Gastrocnemius medialis (tissue), 4 donors: ENCODE data around the gene ZNF333.

ENCODE experiments used
- CTCF ChIP-seq, 5 experiments: fragments of 450-650 bp in 3 of 5; fragments of 200-600 bp in 2 of 5; sonication (generic) in 2 of 5; IDR thresholded peaks in 4 of 5; conservative IDR thresholded peaks in 1 of 5; 1 replicate in 4 of 5; 2 replicates in 1 of 5; pipeline ENCODE4 v1.5.1; 2016 to 2019; ENCODE audit warnings: antibody characterized with exemption in 5 of 5, mild to moderate bottlenecking in 3 of 5, moderate library complexity in 3 of 5
- POLR2A ChIP-seq, 2 donors: fragments of 450-650 bp; IDR thresholded peaks; one replicate each; pipeline ENCODE4 v1.6.1; 2017; ENCODE audit warnings: antibody characterized with exemption in 2 of 2, mild to moderate bottlenecking in 2 of 2, moderate library complexity in 2 of 2

GRCh38 chr19:14772467-14772866, 82.6 kb downstream of the ZNF333 start:
- TF ChIP-seq CTCF (IDR thresholded peaks at IDR 0.05 in 4 of 5, conservative IDR thresholded peaks at IDR 0.05 in 1 of 5) (no peak), POLR2A (IDR thresholded peaks at IDR 0.05) (no peak)
